Progenitor cell of endocrine pancreas (in vitro differentiated cells): ENCODE results near the gene PLEK2. TPM values are rescaled to one million over a fixed set of nuclear protein-coding genes. Genes with fewer than 3 reads are reported as not detected.

Experiments used
- DNase-seq: peaks from one replicate; pipeline ENCODE4 v3.0.0; 2021; ENCODE audit warnings: low spot score; ENCODE audit not compliant: unreplicated experiment
- H3K27ac Mint-ChIP-seq: 2 replicates; pipeline ENCODE4 v1.8.0; 2021; ENCODE audit warnings: mild to moderate bottlenecking, moderate library complexity, mixed read lengths
- H3K27me3 Mint-ChIP-seq: 2 replicates; pipeline ENCODE4 v1.8.0; 2021; ENCODE audit warnings: mixed read lengths
- H3K36me3 Mint-ChIP-seq: 2 replicates; pipeline ENCODE4 v1.8.0; 2022; ENCODE audit warnings: mixed read lengths; ENCODE audit not compliant: insufficient read depth
- H3K4me1 Mint-ChIP-seq: 2 replicates; pipeline ENCODE4 v1.8.0; 2021; ENCODE audit warnings: low read depth, mixed read lengths
- H3K4me3 Mint-ChIP-seq: 2 replicates; pipeline ENCODE4 v1.8.0; 2021; ENCODE audit warnings: low read depth, mild to moderate bottlenecking, moderate library complexity, mixed read lengths
- H3K9me3 Mint-ChIP-seq: 2 replicates; pipeline ENCODE4 v1.8.0; 2021; ENCODE audit warnings: low read depth, mixed read lengths
- total RNA-seq: library from RNA; stranded (reverse); gene quantifications from 2 replicates; pipeline ENCODE4 v1.2.1, GENCODE V29; 2021
- TF ChIP-seq, protein P1 (sequence below): fragments of 200-600 bp; sonication (generic); IDR thresholded peaks from one replicate; pipeline ENCODE4 v1.5.0; 2021; ENCODE audit warnings: antibody characterized with exemption, mild to moderate bottlenecking; ENCODE audit not compliant: unreplicated experiment

PLEK2 gene
- total RNA-seq, 1 donor from 2014 or later, result 0.89 TPM

- H3K36me3 Mint-ChIP-seq, result peaks cover 24% of the 10 kb centered on the region
- H3K27me3 Mint-ChIP-seq, result no peaks in the 10 kb centered on the region
- H3K9me3 Mint-ChIP-seq, result no peaks in the 10 kb centered on the region
- H3K4me3 Mint-ChIP-seq, result no peak overlapping the region
- H3K27ac Mint-ChIP-seq, result no peak overlapping the region
- DNase-seq, result no peak
- TF ChIP-seq, protein P1, sequence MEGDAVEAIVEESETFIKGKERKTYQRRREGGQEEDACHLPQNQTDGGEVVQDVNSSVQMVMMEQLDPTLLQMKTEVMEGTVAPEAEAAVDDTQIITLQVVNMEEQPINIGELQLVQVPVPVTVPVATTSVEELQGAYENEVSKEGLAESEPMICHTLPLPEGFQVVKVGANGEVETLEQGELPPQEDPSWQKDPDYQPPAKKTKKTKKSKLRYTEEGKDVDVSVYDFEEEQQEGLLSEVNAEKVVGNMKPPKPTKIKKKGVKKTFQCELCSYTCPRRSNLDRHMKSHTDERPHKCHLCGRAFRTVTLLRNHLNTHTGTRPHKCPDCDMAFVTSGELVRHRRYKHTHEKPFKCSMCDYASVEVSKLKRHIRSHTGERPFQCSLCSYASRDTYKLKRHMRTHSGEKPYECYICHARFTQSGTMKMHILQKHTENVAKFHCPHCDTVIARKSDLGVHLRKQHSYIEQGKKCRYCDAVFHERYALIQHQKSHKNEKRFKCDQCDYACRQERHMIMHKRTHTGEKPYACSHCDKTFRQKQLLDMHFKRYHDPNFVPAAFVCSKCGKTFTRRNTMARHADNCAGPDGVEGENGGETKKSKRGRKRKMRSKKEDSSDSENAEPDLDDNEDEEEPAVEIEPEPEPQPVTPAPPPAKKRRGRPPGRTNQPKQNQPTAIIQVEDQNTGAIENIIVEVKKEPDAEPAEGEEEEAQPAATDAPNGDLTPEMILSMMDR, result no peak
- peaks cover 7% of the 10 kb centered on the region for H3K4me1 Mint-ChIP-seq
Observed at GRCh38 chr14:67365476-67365875, 46.5 kb downstream of the PLEK2 start.

GRCh38 chr14:67360470-67361206 lies 51.3 kb downstream of the PLEK2 start:
- Mint-ChIP-seq H3K27ac (peak overlapping the region; percentile 99), H3K4me3 (peak overlapping the region; percentile 97), H3K9me3 (no peaks in the 10 kb centered on the region), H3K4me1 (peaks cover 33% of the 10 kb centered on the region), H3K36me3 (peaks cover 4% of the 10 kb centered on the region), H3K27me3 (no peaks in the 10 kb centered on the region)
- DNase-seq, result no peak
- TF ChIP-seq, protein P1, result no peak

DNA sequence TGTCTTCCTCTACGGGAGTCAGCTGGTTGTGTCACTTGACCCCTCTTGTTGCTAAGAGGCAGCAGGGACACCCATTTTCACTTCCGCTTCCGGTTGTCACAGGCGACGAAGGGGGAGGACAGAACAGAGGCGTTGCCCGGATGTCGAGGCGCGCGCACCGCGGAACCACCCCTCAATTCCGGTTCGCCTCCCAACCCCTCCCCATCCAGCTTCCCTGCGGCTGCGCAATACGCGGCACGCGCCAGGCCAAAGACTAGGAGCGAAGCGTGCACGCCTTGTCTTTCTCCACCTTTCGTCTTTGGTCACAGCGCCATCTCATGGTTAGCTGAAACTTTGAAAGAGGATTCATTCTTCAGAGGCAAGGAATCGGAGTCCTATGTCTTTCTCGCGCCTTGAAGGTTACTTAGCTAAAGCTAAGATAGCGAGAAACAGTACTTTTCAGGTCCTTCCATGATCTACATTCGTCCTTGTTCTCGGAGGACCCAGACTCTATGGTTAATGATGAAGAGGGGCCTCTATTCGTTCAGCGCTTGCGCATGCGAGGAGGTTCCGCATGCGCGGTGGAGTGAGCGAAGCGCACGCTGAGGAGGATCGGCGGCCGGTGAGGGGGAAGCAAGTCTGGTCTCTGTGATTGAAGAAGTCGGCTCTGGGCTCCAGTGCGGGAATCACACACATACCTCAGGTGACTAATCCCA lies 52.0 kb downstream of the PLEK2 start, which contains the start of the genes ATP6V1D and EIF2S1:
TSS of gene ATP6V1D (minus strand) at position 30 of the 695 bp plus-strand sequence. CDS start 106 bp downstream, outside the sequence.
TSS of gene EIF2S1 (plus strand) at position 554 of the 695 bp plus-strand sequence. CDS start 4,440 bp downstream, outside the sequence.
- DNase-seq, result peak; percentile 98
- TF ChIP-seq, protein P1, result no peak
- Mint-ChIP-seq H3K9me3 (no peaks in the 10 kb centered on the region), H3K4me3 (peak within 1 kb of the TSS; percentile 97), H3K36me3 (peaks cover 4% of the 10 kb centered on the region), H3K27ac (peak within 1 kb of the TSS; percentile 99), H3K27me3 (no peaks in the 10 kb centered on the region), H3K4me1 (peaks cover 33% of the 10 kb centered on the region)

DNA sequence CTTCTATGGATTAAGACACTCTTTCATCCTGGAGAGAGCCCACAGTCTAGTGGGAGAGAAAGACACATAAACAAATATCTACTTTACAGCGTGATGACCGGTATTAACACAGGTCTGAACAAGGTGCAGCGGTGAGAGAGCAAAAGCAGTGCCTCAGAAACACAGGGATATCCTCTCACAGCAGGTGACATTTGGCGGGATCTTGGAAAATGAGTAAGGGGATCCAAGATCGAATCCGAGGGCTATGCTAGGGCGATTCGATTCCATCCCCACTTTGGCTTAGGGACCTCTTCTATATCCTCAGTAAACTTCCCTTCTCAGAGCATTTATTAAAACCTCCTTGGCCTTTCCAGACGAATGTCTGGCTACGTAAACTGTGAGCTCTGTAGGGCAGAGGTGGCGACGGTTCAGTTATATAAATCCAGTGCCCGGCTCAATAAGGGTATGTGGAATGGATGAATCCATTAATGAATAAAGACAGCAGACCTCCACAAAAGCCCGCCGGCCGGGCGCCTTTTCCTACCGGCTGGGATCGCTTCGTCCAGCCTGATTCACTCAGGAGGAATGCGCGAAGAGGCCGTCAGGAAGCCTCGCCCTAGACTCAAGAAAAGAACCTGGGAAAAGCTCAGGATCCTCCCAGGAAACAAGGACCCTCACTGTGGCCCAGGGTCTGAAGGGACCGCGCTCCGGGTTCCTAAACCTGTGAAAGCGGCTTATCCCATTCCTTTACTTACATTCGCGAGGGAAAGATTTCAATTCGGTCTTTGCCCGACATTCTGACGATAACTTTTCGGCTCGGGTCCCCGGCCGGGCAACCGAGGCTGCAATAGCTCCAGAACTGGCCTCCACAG lies 52.8 kb downstream of the PLEK2 start:
- TF ChIP-seq, protein P1, result no peak
- H3K4me1 Mint-ChIP-seq, result peaks cover 33% of the 10 kb centered on the region
- peak overlapping the region; percentile 99 for H3K27ac Mint-ChIP-seq
- DNase-seq, result peak; percentile 10
- H3K4me3 Mint-ChIP-seq, result peak overlapping the region; percentile 97
- no peaks in the 10 kb centered on the region for H3K9me3 Mint-ChIP-seq
- no peaks in the 10 kb centered on the region for H3K36me3 Mint-ChIP-seq
- no peaks in the 10 kb centered on the region for H3K27me3 Mint-ChIP-seq

DNA sequence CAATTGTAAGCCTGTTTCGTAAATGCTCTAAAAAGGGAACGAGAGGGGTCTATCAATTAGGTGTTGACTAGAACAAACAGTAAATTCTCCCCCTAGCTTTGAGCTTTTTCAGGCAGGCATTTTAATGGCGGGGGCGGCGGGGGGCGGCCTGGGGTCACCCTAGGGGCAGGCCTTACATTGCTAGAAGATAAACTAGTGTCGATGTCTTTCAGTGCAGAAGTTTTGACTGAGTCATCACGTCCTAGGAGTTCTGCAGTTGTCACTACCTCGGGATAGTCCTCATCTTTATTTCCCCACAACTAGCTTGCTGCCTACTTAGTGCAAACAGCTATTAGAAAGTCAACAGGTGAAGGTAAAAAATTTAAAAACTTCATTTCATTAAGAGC lies 54.0 kb downstream of the PLEK2 start:
- peak overlapping the region; percentile 62 for H3K27ac Mint-ChIP-seq
- no peaks in the 10 kb centered on the region for H3K36me3 Mint-ChIP-seq
- DNase-seq, result no peak
- H3K9me3 Mint-ChIP-seq, result no peaks in the 10 kb centered on the region
- TF ChIP-seq, protein P1, result no peak
- peaks cover 33% of the 10 kb centered on the region for H3K4me1 Mint-ChIP-seq
- no peaks in the 10 kb centered on the region for H3K27me3 Mint-ChIP-seq
- peak overlapping the region; percentile 97 for H3K4me3 Mint-ChIP-seq
